ENCODE results near the gene CNTRL. TPM values are rescaled to one million over a fixed set of nuclear protein-coding genes. Genes with fewer than 3 reads are reported as not detected.

The CNTRL gene
- polyA plus RNA-seq, 2 of the 4 experiments (the other 2 are of a cell fraction), result 5.1 to 15.0 TPM

GRCh38 chr9:121066850-121067249, 7.9 kb upstream of the CNTRL start:
- Histone ChIP-seq H3K4me1 (peaks cover 10% of the 10 kb centered on the region), H3K27ac (no peak overlapping the region), H3K9me3 (peaks cover 3% of the 10 kb centered on the region; the same call in 1 of the 3 replicates), H3K4me3 (no peak overlapping the region), H3K4me2 (no peak overlapping the region)
- TF ChIP-seq CHD4 (IDR thresholded peaks at IDR 0.05; ENCODE audit: borderline replicate concordance) (no peak), REST (IDR thresholded peaks at IDR 0.05) (no peak), KDM1A (IDR thresholded peaks at IDR 0.05; ENCODE audit: low read depth) (no peak), RAD21 (conservative IDR thresholded peaks at IDR 0.05 in 1 of 2, IDR thresholded peaks at IDR 0.05 in 1 of 2) (no peak), PHF8 (IDR thresholded peaks at IDR 0.05; ENCODE audit: borderline replicate concordance, low read depth) (no peak), MAX (IDR thresholded peaks at IDR 0.05) (no peak), GATA3 (IDR thresholded peaks at IDR 0.05; ENCODE audit: borderline replicate concordance) (no peak), ESRRA (IDR thresholded peaks at IDR 0.05; ENCODE audit: borderline replicate concordance, low read length) (no peak), BHLHE40 (IDR thresholded peaks at IDR 0.05; ENCODE audit: low read depth, low read length) (no peak), FOSB (CRISPR knock-in tag; IDR thresholded peaks at IDR 0.05) (no peak), HOXB5 (CRISPR knock-in tag; IDR thresholded peaks at IDR 0.05) (no peak), HES2 (IDR thresholded peaks at IDR 0.05) (no peak), NFE2L2 (conservative IDR thresholded peaks at IDR 0.05; ENCODE audit: low read length) (no peak), ZC3H11A (IDR thresholded peaks at IDR 0.05) (no peak), MAZ (IDR thresholded peaks at IDR 0.05; ENCODE audit: borderline replicate concordance, low read depth, low read length) (no peak), ZNF302 (CRISPR knock-in tag; IDR thresholded peaks at IDR 0.05) (no peak), EHMT2 (IDR thresholded peaks at IDR 0.05; ENCODE audit: low read depth) (no peak), POLR2AphosphoS2 (conservative IDR thresholded peaks at IDR 0.05; ENCODE audit: low read length) (no peak)
- ATAC-seq (no peak), DNase-seq (ENCODE audit: low read depth in 1 of 2, low spot score in 1 of 2) (no peak), FAIRE-seq (no peak)
- WGBS (ENCODE audit: missing lambda C conversion rate), result 93% methylated on average over 1 of the region's 1 CpG
- ChIA-PET POLR2A (interaction anchor here (0.7 kb wide), 1 partner anchor 55 kb away, joined by 3 read pairs; no protein-coding TSS in a partner anchor), CTCF (interaction anchor here (0.7 to 1.0 kb wide), 2 partner anchors 81 to 397 kb away, joined by 3 read pairs; no protein-coding TSS in a partner anchor)

DNA sequence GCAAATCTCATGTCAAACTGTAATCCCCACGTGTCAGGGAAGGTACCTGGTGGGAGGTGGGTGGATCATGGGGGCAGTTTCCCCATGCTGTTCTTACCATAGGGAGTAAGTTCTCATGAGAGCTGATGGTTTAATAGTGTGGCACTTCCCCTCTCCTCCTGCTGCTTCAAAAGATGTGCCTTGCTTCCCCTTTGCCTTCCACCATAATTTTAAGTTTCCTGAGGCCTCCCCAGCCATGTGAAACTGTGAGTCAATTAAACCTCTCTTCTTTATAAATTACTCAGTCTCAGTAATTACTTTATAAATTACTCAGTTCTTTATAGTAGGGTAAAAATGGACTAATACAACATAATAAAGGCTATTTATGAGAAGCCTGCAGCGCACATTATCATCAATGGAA, 7.1 kb upstream of the CNTRL start:
- ChIA-PET POLR2A (interaction anchor here (0.7 kb wide), 1 partner anchor 54 kb away, joined by 3 read pairs; no protein-coding TSS in a partner anchor), CTCF (interaction anchor here (0.7 to 5.8 kb wide), 3 partner anchors 8 to 397 kb away, joined by 3 to 32 read pairs (median 3); no protein-coding TSS in a partner anchor)
- no peak for TF ChIP-seq NFE2L2 (conservative IDR thresholded peaks at IDR 0.05; ENCODE audit: low read length)
- TF ChIP-seq JUN (IDR thresholded peaks at IDR 0.05), result no peak
- TF ChIP-seq FOXS1 (CRISPR knock-in tag; IDR thresholded peaks at IDR 0.05), result no peak
- TF ChIP-seq, protein P1, sequence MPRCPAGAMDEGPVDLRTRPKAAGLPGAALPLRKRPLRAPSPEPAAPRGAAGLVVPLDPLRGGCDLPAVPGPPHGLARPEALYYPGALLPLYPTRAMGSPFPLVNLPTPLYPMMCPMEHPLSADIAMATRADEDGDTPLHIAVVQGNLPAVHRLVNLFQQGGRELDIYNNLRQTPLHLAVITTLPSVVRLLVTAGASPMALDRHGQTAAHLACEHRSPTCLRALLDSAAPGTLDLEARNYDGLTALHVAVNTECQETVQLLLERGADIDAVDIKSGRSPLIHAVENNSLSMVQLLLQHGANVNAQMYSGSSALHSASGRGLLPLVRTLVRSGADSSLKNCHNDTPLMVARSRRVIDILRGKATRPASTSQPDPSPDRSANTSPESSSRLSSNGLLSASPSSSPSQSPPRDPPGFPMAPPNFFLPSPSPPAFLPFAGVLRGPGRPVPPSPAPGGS (IDR thresholded peaks at IDR 0.05), result no peak
- DNase-seq (ENCODE audit: low read depth in 1 of 2, low spot score in 1 of 2), result no peak
- ATAC-seq, result no peak
- WGBS (ENCODE audit: missing lambda C conversion rate), result 72% methylated on average over 2 of the region's 2 CpGs
- Histone ChIP-seq H3K4me3 (no peak overlapping the region), H3K27ac (no peak overlapping the region), H3K4me1 (peaks cover 7% of the 10 kb centered on the region), H3K9me3 (peaks cover 3% of the 10 kb centered on the region; the same call in 1 of the 3 replicates), H3K4me2 (no peak overlapping the region)
- FAIRE-seq, result no peak
